WI38 (cell line): Measurements from ENCODE around the gene ST3GAL4.

ENCODE experiments used
- H3K4me3 ChIP-seq: 2 replicates; pipeline ENCODE4 v1.5.1; 2011; ENCODE audit warnings: low read depth, mild to moderate bottlenecking, control low read depth, low read length
- CTCF ChIP-seq: IDR thresholded peaks from 2 replicates; pipeline ENCODE4 v1.5.1; 2012; ENCODE audit warnings: low read depth, mild to moderate bottlenecking, control low read depth, low read length

Gene ST3GAL4

GRCh38 chr11:126456783-126457542 is 101.5 kb downstream of the ST3GAL4 start:
- H3K4me3 ChIP-seq = no peak overlapping the region
- no peak for TF ChIP-seq CTCF

GRCh38 chr11:126457817-126458216 is 102.3 kb downstream of the ST3GAL4 start:
- no peak for TF ChIP-seq CTCF
- no peak overlapping the region for H3K4me3 ChIP-seq

GRCh38 chr11:126459691-126460281 is 104.3 kb downstream of the ST3GAL4 start:
- TF ChIP-seq CTCF = no peak

GRCh38 chr11:126460417-126461095 is 105.1 kb downstream of the ST3GAL4 start:
- TF ChIP-seq CTCF = no peak
- no peak overlapping the region for H3K4me3 ChIP-seq

More at GRCh38 chr11:126459691-126460281, 104.3 kb downstream of the ST3GAL4 start:
- H3K4me3 ChIP-seq = no peak overlapping the region

- no peak overlapping the region for H3K4me3 ChIP-seq
- TF ChIP-seq CTCF = no peak
Observed at GRCh38 chr11:126461096-126461440, 105.6 kb downstream of the ST3GAL4 start.

- no peak for TF ChIP-seq CTCF
- H3K4me3 ChIP-seq = no peak overlapping the region
Observed at GRCh38 chr11:126461996-126462395, 106.5 kb downstream of the ST3GAL4 start.

GRCh38 chr11:126462422-126462821 is 106.9 kb downstream of the ST3GAL4 start:
- no peak for TF ChIP-seq CTCF
- no peak overlapping the region for H3K4me3 ChIP-seq
